ELR (cell line): ENCODE results near the gene NFKBIB.
"Not testable (repeated sequence)": the region's sequence is repeated elsewhere in the genome, so short reads cannot be mapped to it uniquely, and the experiment has no call there.

Source experiments
- DNase-seq: peaks from one replicate; pipeline ENCODE4 v3.0.0-alpha.2; 2015; ENCODE audit warnings: low read depth

The NFKBIB gene

GRCh38 chr19:38899447-38900201 is at the start of gene NFKBIB, which contains the start of gene SIRT2:
Gene NFKBIB, plus strand, starts transcription at chr19:38899969. Its CDS starts 64 bp downstream, at chr19:38900033.
Gene SIRT2, minus strand, starts transcription at chr19:38899618. Its CDS starts 97 bp downstream, at chr19:38899521.
- DNase-seq, result peak; percentile 100

- peak; percentile 100 for DNase-seq
Observed at GRCh38 chr19:38850436-38850975, 49.3 kb upstream of the NFKBIB start.

- DNase-seq, result peak; percentile 33
Observed at GRCh38 chr19:38850976-38851621, 48.7 kb upstream of the NFKBIB start.

- DNase-seq, result peak; percentile 94
Observed at GRCh38 chr19:38851622-38852230, 48.0 kb upstream of the NFKBIB start.

DNA sequence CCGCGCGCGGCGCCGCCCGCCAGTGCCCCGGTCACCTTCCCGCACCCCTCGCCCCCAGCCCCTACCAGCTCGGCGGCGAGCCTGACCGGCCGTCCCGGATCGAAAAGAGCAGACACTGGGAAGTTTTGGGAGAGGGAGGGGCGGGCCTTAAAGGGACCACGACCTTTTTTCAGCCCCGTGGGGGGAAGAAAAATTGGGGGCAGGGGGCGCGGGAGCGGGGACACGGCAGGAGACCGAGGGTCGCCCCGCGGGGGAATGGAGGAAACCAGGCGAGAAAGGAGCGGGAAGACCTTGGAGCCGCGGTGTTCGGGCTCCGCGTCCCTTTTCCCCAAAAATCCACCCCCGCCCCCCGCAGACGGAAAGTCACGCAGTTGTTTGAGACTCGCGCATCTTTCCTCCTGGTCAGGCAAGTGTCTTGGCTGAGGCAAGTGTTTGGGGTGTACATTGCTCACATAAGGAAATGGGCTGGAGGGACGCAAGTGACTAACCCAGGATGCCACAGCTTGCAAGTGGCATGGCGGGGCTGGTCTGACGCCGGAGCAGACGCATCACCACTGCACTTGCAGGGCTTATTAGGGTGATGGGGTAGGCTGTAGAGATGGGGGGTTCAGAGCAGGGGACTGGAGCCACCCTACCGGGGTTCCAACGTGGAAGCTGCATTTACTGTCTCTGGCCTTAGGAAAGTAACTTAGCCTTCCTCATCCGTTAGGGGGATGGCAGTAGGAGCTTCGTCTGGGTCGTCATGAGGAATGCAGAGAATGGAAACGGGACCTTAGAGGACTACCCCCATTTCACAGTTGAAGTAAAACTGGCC is 47.3 kb upstream of the NFKBIB start:
- peak; percentile 85 for DNase-seq

GRCh38 chr19:38853214-38853613 is 46.6 kb upstream of the NFKBIB start:
- no peak for DNase-seq

DNA sequence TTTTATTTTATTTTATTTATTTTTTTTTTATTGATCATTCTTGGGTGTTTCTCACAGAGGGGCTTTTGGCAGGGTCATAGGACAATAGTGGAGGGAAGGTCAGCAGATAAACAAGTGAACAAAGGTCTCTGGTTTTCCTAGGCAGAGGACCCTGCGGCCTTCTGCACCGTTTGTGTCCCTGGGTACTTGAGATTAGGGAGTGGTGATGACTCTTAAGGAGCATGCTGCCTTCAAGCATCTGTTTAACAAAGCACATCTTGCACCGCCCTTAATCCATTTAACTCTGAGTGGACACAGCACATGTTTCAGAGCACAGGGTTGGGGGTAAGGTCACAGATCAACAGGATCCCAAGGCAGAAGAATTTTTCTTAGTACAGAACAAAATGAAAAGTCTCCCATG is 44.8 kb upstream of the NFKBIB start:
- not testable (repeated sequence) for DNase-seq

GRCh38 chr19:38855751-38856150 is 44.0 kb upstream of the NFKBIB start:
- DNase-seq, result not testable (repeated sequence)

DNA sequence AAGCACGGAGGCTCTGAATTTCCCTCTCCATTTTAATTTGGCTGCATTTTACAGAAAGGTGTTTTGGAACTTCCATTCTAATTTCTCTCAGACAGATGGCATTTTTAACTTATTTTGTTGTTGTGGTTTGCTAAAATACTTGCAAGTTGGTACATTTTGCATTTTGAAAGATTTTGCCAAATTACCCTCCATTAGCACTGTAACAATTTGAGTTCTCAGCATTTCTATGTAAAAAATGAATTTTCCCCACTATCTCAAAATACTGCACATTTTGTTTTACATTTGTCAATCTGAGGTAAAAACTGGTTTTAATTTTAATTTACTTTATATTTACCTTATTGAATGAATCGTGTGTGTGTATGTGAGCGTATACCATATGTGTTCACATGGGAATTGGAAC is 43.0 kb upstream of the NFKBIB start:
- DNase-seq, result no peak

- DNase-seq, result not testable (repeated sequence)
Observed at GRCh38 chr19:38859631-38860204, 40.1 kb upstream of the NFKBIB start.

GRCh38 chr19:38861368-38861767 is 38.4 kb upstream of the NFKBIB start:
- DNase-seq, result no peak

DNA sequence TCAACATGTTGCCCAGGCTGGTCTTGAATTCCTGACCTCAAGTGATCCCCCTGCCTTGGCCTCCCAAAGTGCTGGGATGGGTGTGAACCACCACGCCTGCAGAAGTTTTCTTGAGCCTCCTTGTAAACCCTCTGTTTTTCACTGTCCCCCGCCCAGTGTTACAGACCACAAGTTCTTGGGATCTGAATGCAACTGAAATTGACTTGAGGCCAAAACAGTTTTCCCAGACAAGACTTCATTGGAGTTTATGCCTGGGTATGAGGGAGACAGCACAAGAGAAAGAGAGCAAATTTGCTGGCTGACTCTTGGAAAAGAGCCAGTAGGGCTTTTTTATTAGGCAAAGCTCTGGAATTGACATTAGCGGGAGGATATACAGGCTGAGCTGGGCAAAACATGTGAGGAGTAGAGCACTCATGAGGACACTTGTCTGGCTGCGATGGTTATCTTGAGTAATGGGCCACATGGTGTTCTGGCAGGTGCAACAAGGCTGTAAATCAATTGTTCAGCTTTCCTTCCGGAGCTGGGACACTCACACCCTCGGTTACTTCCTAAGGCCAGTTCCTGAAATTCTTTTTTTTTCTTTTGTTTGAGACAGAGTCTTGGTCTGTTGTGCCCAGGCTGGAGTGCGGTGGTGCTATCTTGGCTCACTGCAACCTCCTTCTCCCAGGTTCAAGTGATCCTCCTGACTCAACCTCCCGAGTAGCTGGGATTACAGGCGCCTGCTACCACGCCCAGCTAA is 37.3 kb upstream of the NFKBIB start:
- DNase-seq, result no peak

- no peak for DNase-seq
Observed at GRCh38 chr19:38867171-38867780, 32.5 kb upstream of the NFKBIB start.

GRCh38 chr19:38868551-38868950 is 31.2 kb upstream of the NFKBIB start:
- DNase-seq, result no peak

GRCh38 chr19:38869160-38869835 is 30.5 kb upstream of the NFKBIB start:
- no peak for DNase-seq

DNA sequence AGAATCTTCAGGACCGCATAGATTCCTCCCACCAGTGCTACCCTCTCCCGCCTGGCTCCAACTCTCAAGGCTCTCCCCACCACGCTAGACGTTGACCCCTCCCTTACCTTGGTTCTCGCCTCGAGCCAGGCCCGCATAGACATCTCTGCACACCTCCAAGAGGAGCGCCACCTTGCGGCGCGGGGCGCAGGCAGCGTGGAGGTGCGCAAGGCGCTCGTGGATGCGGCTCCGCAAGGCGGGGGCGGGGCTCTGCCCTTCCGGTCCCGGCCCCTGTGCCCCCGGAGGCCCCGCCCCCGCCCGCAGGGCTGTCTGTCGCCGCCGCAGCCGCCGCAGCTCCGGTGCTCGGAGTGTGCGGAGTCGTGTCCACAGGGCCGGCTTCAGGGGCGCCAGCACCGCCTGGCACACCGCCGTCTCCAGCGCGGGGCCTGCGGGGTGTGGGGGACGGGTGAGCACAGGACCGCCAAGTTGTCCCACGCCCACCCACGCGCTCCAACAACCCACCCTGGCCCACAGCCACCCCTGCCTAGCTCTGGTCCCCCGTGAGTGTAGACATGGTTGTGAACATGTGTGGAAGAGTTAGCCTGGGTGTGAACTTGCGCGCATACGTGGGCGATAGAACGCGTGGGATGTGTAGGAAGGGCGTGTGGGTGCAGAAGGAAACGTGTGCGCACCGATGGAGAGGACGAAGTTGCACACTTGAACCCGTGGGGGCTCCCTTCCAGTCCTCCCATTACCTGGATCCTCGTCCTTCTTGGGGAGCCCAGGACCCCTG is 29.7 kb upstream of the NFKBIB start:
- DNase-seq, result peak; percentile 69

- no peak for DNase-seq
Observed at GRCh38 chr19:38870612-38871011, 29.2 kb upstream of the NFKBIB start.

- DNase-seq, result not testable (repeated sequence)
Observed at GRCh38 chr19:38873400-38873799, 26.4 kb upstream of the NFKBIB start.
